ENCODE results near the gene TTYH2. TPM values are rescaled to one million over a fixed set of nuclear protein-coding genes. Genes with fewer than 3 reads are reported as not detected.

The TTYH2 gene
- total RNA-seq, 4 donors from 2014 or later, result 5.5 to 7.7 (median 6.3) TPM

DNA sequence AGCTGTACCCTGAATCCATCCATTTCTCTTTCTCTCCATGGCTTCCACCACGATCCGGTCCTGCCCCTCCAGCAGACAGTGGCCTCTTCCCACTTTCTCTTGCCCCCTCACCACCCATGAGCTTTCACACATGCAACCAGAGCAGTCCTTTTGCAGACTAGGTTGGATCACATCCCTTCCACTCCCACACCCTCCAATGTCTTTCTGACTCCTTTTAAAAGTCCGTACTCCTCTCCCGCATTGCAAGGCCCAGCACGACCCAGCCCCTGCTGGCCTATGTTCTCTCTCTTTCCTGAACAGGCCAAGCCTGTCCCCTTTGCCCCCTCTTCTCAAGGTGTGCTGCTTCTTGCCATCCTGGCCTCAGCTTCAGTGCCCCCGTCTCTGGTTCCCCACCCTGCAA is 38.2 kb downstream of the TTYH2 start:
- ATAC-seq, result no peak
- Histone ChIP-seq H3K9me3 (no peaks in the 10 kb centered on the region), H3K27me3 (no peaks in the 10 kb centered on the region), H3K27ac (no peak overlapping the region), H3K4me3 (no peak overlapping the region), H3K36me3 (peaks cover 0 to 70% of the 10 kb centered on the region in 2 donors), H3K4me1 (no peaks in the 10 kb centered on the region)
- 83 to 87% methylated on average over 6 of the region's 6 CpGs for WGBS, 2 donors (ENCODE audit: low coverage in 1 of 2)
- TF ChIP-seq EP300 (IDR thresholded peaks at IDR 0.05) (no peak), POLR2AphosphoS5 (IDR thresholded peaks at IDR 0.05) (no peak), POLR2A (IDR thresholded peaks at IDR 0.05) (no peak)
- TF ChIP-seq, protein P1, sequence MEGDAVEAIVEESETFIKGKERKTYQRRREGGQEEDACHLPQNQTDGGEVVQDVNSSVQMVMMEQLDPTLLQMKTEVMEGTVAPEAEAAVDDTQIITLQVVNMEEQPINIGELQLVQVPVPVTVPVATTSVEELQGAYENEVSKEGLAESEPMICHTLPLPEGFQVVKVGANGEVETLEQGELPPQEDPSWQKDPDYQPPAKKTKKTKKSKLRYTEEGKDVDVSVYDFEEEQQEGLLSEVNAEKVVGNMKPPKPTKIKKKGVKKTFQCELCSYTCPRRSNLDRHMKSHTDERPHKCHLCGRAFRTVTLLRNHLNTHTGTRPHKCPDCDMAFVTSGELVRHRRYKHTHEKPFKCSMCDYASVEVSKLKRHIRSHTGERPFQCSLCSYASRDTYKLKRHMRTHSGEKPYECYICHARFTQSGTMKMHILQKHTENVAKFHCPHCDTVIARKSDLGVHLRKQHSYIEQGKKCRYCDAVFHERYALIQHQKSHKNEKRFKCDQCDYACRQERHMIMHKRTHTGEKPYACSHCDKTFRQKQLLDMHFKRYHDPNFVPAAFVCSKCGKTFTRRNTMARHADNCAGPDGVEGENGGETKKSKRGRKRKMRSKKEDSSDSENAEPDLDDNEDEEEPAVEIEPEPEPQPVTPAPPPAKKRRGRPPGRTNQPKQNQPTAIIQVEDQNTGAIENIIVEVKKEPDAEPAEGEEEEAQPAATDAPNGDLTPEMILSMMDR (IDR thresholded peaks at IDR 0.05), result no peak

DNA sequence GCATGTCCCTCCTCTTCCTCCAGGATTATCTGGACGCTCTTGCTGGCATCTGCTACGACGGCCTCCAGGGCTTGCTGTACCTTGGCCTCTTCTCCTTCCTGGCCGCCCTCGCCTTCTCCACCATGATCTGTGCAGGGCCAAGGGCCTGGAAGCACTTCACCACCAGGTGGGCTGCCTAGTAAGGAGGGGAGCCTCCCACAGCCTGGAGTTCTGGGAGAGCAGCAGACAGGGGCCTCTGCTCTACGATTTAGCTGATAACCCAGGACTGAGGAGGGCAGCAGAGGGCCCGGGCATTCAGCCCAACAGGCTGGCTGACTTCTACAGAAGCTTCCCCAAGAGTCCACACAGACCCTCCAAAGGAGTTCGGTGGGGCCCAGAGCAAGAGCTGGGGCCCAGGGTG is 38.8 kb downstream of the TTYH2 start:
- H3K36me3 ChIP-seq, result peaks cover 0 to 72% of the 10 kb centered on the region in 2 donors

DNA sequence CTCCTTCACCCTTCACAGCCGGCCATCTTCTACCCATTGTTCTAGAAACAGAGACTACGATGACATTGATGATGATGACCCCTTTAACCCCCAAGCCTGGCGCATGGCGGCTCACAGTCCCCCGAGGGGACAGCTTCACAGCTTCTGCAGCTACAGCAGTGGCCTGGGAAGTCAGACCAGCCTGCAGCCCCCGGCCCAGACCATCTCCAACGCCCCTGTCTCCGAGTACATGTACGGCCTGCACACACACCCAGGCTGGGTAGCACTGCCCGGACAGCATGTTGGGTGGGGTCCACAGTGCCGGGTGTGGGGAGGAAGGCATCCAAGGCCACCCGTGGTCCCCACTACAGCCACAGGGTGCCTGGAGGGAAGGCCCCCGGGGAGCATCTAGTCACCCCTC is 39.7 kb downstream of the TTYH2 start:
- H3K4me1 ChIP-seq, result no peaks in the 10 kb centered on the region
- H3K27me3 ChIP-seq, result no peaks in the 10 kb centered on the region
- no peak overlapping the region for H3K27ac ChIP-seq
- ATAC-seq, result no peak
- H3K4me3 ChIP-seq, result no peak overlapping the region
- TF ChIP-seq POLR2A (IDR thresholded peaks at IDR 0.05), result no peak
- TF ChIP-seq, protein P1 (IDR thresholded peaks at IDR 0.05), result no peak
- no peak for TF ChIP-seq EP300 (IDR thresholded peaks at IDR 0.05)
- no peak for TF ChIP-seq POLR2AphosphoS5 (IDR thresholded peaks at IDR 0.05)
- H3K36me3 ChIP-seq, result peaks cover 0 to 70% of the 10 kb centered on the region in 2 donors
- 83% methylated on average over 1 of the region's 13 CpGs; no CpG with 5 or more reads in 1 of the 2 donors for WGBS, 2 donors (ENCODE audit: low coverage in 1 of 2)
- H3K9me3 ChIP-seq, result no peaks in the 10 kb centered on the region

More for the DNA sequence above, 38.8 kb downstream of the TTYH2 start:
- Histone ChIP-seq H3K27me3 (no peaks in the 10 kb centered on the region), H3K27ac (no peak overlapping the region), H3K4me1 (no peaks in the 10 kb centered on the region), H3K4me3 (no peak overlapping the region), H3K9me3 (no peaks in the 10 kb centered on the region)
- ATAC-seq, result no peak
- TF ChIP-seq POLR2AphosphoS5 (IDR thresholded peaks at IDR 0.05), result no peak
- TF ChIP-seq EP300 (IDR thresholded peaks at IDR 0.05), result no peak
- TF ChIP-seq, protein P1 (IDR thresholded peaks at IDR 0.05), result no peak
- TF ChIP-seq POLR2A (IDR thresholded peaks at IDR 0.05), result no peak
- WGBS, 2 donors (ENCODE audit: low coverage in 1 of 2), result 73% methylated on average over 4 of the region's 8 CpGs; no CpG with 5 or more reads in 1 of the 2 donors

DNA sequence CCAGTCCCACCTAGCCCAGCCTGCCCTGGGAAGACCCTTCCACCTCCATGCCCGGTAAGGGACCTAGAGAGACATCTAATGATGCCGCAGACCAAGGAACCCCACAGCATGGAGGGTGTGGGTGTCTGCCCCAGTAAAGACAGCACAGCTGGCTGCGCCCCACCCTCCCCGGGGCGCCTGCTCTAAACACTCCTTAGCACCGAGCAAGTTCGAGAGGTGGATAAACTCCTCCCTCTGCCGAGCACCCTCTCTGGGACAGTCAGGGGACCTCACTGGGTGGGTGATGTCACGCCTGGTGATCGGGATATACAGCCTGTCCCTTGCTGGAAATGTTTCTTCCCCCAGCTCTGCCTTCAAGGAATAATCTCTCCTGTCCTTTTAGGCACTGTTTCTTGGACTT is 43.9 kb downstream of the TTYH2 start:
- no peak overlapping the region for H3K4me3 ChIP-seq
- peaks cover 0 to 58% of the 10 kb centered on the region in 2 donors for H3K36me3 ChIP-seq
- H3K27me3 ChIP-seq, result no peaks in the 10 kb centered on the region
- TF ChIP-seq POLR2A (IDR thresholded peaks at IDR 0.05) (no peak), POLR2AphosphoS5 (IDR thresholded peaks at IDR 0.05) (no peak), EP300 (IDR thresholded peaks at IDR 0.05) (no peak)
- TF ChIP-seq, protein P1 (IDR thresholded peaks at IDR 0.05), result no peak
- H3K27ac ChIP-seq, result no peak overlapping the region
- 80% methylated on average over 1 to 4 of the region's 10 CpGs for WGBS, 2 donors (ENCODE audit: low coverage in 1 of 2)
- ATAC-seq, result no peak
- no peaks in the 10 kb centered on the region for H3K9me3 ChIP-seq
- no peaks in the 10 kb centered on the region for H3K4me1 ChIP-seq

DNA sequence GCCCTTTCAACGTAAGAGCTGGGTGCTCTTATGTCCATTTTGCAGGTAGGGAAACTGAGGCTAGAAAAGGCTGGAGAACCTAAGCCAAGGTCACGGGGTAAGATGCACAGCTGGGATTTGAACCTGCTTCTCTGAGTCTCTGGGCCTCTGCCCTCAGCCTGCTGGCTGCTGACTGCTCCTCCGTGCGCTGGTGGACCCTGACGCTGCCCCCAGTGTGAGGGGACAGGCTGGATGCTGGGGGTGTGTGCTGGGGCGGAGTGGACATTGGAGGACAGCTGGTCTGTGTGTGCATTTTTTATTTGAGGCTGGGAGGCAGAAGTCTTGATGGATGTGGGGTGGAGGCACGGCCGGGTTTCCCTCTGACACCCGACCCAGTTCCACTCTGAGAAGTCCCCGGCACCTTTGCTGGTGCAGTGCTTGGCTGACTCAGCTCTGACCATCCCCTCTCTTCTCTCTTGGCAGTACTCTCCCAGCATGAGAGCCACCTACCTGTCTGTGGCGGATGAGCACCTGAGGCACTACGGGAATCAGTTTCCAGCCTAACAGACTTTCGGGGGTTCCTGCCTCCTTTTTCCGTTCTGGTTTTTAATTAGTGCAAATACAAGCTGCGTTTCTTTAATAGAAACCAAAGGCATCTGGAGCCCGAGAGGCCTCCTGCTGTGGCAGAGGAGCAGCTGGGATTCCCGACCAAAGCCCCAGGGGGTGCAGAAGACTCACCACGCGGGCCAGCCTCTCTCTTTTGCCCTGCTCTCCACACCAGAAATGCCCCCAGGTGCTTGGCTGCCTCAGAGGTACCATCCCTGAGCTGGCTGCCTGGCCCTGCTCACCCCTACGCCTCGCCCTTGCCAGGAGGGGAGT is 46.5 kb downstream of the TTYH2 start:
- H3K4me1 ChIP-seq, result no peaks in the 10 kb centered on the region
- H3K27me3 ChIP-seq, result no peaks in the 10 kb centered on the region
- H3K4me3 ChIP-seq, result no peak overlapping the region
- TF ChIP-seq, protein P1 (IDR thresholded peaks at IDR 0.05), result no peak
- TF ChIP-seq POLR2A (IDR thresholded peaks at IDR 0.05) (no peak), POLR2AphosphoS5 (IDR thresholded peaks at IDR 0.05) (no peak), EP300 (IDR thresholded peaks at IDR 0.05) (no peak)
- H3K36me3 ChIP-seq, result peaks cover 0 to 36% of the 10 kb centered on the region in 2 donors
- no peak overlapping the region for H3K27ac ChIP-seq
- ATAC-seq, result no peak
- 77 to 82% methylated on average over 4 to 14 of the region's 21 CpGs for WGBS, 2 donors (ENCODE audit: low coverage in 1 of 2)
- H3K9me3 ChIP-seq, result no peaks in the 10 kb centered on the region
